T follicular helper cell (primary cell): ENCODE data around the gene ABCB4.
A peak's percentile ranks its signal among the peaks of the same experiment; 100 is the strongest.

ENCODE experiments used
- DNase-seq: peaks from one replicate; pipeline ENCODE4 v3.0.0-alpha.2; 2020; ENCODE audit warnings: low read depth

ABCB4 gene

DNA sequence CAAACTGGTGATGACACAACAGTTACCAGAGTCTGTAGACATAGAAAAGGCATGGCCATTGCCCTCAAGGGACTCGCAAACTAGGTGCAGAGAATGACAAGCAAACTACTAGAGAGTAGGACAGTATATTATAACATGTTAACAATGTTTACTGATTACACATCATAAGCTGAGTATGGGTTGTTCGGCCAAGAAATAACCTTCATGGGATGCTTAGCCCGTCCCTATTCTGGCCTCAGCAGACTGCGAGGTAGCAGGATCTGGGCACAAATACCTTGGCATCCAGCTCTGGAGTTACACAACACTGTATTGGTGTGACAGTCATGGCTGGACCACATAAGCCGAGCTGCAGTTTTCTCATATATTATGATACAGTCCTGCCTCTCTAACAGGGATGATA lies 51.4 kb downstream of the ABCB4 start:
- no peak for DNase-seq

GRCh38 chr7:87420173-87420572 lies 55.3 kb downstream of the ABCB4 start:
- DNase-seq, result no peak

GRCh38 chr7:87416682-87417587 lies 58.5 kb downstream of the ABCB4 start:
- DNase-seq, result peak; percentile 48

- no peak for DNase-seq
Measured at GRCh38 chr7:87414794-87415188, 60.7 kb downstream of the ABCB4 start.

GRCh38 chr7:87413951-87414793 lies 61.3 kb downstream of the ABCB4 start:
- no peak for DNase-seq

GRCh38 chr7:87413029-87413428 lies 62.5 kb downstream of the ABCB4 start:
- no peak for DNase-seq

DNA sequence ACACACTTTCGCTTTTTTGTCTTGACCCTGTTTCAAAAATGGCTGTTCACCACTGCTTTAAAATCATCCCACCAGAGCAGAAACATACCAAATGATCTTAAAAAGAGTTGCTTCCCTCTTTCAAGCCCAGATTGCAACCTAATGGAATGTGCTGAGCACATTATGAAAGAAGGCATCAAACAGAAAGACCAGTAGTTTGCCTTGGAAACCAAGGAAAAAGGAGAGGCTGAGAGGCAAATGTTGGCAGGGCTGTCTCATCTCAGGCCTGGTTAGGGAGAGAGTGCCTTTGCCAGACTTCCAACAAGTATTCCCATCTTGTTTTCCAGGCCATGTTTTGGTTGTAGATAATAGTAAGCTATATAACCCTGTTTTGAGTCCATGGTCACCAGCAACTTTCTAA lies 64.3 kb downstream of the ABCB4 start:
- DNase-seq, result no peak

DNA sequence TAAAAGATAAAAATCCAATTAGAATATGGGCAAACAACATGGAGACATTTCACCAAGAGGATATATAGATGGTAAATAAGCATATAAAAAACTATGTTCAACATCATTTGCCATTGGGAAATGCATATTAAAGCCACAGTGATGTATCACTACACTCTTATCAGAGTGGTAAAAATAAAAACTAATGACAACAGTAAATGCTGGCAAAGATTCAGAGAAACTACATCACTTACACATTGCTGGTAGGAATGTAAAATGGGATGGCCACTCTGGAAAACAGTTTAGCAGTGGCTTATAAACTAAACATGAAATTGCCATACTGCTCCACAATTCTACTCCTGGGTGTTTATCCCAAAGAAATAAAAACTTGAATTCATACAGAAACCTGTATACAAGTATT lies 70.8 kb downstream of the ABCB4 start:
- no peak for DNase-seq

GRCh38 chr7:87398446-87398845 lies 77.0 kb downstream of the ABCB4 start:
- DNase-seq, result no peak

DNA sequence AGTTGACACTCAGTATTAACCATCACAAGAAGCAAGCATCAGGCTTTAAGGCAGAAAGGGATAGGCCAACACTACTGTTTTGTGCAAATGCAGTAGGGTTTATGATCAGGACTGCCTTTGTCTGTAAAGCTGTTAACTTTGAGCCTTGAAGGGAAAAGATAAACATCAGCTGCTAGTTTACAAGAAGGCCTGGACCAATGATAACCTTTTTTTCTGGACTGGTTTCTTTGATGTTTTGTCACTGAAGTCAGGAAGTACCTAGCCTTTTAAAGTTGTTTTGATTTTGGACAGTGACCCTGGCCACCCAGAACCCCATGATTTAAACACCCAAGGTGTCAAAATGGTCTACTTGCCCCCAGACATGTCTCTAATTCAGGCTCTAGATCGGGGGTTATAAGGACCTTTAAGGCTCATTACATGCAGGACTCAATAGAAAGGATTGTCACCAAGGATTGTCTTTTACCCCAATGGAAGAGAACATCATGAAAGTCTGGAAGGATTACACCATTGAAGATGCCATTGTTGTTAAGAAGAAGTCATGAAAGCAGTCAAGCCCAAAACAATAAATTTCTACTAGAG lies 79.9 kb downstream of the ABCB4 start:
- no peak for DNase-seq

GRCh38 chr7:87391020-87391701 lies 84.3 kb downstream of the ABCB4 start:
- no peak for DNase-seq

DNA sequence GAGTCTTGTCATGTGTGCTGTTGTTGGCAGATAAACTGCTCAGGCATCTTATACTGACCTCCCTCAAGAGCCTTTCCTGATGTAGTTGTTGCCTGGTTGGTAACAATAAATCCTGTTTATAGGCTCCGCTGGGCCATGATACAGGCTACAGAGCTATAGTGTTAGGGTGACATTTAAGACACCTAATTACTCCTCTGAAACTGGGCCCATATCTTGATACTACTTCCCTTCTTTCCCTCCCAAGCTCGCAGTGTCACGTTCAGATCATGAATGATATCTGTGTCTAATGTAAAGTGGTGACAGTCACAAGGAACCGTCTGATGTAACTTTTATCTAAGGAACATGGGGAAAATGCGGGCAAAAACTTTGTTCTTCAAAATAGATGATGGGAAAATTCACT lies 94.6 kb downstream of the ABCB4 start:
- no peak for DNase-seq

DNA sequence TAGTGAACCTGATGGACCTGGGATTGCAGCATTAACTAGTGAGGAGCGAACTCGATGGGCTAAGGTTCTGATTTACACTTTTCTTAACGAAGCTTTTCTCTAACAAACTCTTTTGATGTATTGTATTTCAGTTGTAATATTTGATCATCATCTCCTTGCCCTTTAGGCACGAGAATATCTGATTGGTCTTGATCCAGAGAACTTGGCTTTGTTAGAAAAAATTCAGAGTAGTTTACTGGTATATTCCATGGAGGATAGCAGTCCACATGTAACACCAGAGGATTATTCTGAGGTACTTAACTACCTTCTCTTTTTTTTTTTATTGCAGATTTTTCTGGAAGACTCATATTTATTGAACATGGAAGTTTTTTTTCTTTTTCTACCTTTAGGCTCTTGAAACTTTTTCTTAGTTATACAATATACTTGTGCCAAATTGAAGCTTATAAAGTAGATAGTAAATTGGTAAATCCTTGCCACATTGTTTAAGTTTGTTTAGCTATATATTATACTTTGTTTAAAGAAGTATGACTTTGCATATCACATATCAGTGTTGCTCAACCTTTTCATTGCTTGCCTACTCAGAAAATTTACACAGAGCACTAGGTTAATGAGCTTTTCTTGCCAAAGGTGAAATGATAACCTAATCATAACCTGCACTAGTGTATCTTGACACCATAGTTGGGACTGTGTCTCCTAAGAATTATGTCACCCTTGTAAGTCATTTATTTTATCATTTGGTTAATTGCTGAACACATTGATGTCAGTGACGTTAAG lies 99.6 kb downstream of the ABCB4 start:
- DNase-seq, result no peak

DNA sequence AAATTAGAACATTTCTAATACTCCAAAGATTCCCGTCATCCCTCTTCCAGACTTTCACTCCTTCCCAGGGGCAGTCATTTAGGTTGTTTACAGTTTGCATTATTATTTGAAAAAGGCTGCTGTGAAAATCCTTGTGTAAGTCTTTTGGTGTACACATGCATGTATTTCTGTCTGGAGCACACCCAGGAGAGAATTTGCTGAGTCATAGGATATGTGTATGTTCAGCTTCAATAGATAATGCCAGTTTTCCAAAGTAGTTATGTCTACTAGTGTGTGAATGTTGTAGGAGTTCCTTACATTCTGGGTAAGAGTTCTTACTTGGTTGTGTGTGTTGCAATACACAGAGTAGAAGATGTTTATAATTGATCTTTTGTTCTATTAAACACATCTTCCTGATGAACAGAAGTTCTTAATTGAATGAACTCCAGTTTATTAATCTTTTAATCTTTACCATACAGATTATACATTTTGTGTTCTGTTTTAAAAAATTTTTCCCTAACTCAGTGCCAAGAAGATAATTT lies 104.8 kb downstream of the ABCB4 start:
- no peak for DNase-seq

GRCh38 chr7:87369216-87369615 lies 106.3 kb downstream of the ABCB4 start:
- no peak for DNase-seq

- DNase-seq, result no peak
Measured at GRCh38 chr7:87364246-87364645, 111.2 kb downstream of the ABCB4 start.

GRCh38 chr7:87363342-87363741 lies 112.1 kb downstream of the ABCB4 start:
- DNase-seq, result no peak

DNA sequence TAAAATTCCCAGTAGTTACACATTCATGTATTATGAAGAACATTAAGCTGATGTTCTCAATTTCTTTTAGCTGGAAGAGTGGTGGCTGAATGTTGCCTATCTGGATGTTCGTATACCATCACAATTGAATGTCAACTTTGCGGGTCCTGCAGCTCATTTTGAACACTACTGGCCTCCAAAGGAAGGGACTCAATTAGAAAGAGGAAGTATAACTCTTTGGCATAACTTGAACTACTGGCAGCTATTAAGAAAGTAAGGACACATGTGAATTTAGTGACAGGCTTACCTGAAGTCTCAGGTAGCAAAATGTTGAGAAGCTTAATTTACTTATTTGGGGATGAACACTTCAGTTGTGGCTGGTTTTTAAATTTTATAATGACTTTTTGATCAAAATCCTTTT lies 114.2 kb downstream of the ABCB4 start:
- no peak for DNase-seq

DNA sequence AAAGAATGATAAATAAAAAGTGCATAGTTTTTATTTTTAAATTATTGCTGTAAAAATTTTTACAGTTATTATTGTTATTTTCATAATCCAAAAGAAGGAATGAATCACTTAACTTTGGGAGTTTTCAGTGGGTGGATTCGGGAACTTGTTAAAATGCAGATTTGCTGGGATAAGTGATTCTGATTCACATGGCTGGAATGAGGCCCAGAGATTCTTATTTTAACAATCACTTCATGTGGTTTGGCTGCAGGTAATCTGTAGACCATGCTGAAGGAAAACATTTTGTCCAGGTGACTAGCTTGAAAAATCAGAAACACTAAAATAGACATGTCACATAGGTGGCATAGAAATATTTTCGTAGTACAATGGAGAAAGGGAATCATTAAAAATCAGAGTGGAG lies 116.1 kb downstream of the ABCB4 start:
- no peak for DNase-seq

GRCh38 chr7:87356448-87356847 lies 119.0 kb downstream of the ABCB4 start:
- DNase-seq, result no peak

DNA sequence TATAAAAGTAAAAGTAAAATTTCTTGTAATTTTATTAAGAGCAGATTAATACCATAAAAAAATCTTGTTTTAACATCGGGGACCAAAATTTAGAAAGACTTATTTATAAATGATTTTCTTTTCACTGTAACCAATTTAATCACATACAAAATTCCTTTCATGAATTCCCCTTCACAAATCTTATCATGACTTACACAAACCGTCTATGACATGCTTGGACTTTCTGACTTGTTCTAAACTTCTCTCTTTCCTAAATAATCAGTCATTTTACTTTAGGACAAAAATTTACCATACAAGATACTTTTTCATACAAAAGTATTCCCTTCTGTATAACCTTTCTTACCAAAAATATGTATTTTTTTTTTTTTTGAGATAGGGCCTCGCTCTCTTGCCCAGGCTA lies 120.7 kb downstream of the ABCB4 start:
- DNase-seq, result no peak
